CD4-positive, CD25-positive, alpha-beta regulatory T cell (primary cell): Measurements from ENCODE around the gene PXYLP1. TPM values are rescaled to one million over a fixed set of nuclear protein-coding genes. Genes with fewer than 3 reads are reported as not detected.

Experiments
- ATAC-seq, 2 donors: fragments of 150-1000 bp; cut with Tn5 transposase; one replicate each; pipeline ENCODE4 v1.10.0; 2021; ENCODE audit warnings: low read depth in 2 of 2, moderate number of reproducible peaks in 2 of 2, moderate library complexity in 1 of 2
- DNase-seq, 3 donors: peaks; one replicate each; pipeline versions ENCODE4 v3.0.0 to v3.0.0-alpha.2; 2012 to 2022; ENCODE audit warnings: mixed read lengths in 1 of 3
- H3K27ac ChIP-seq: one replicate; pipeline ENCODE4 v1.7.0; 2013; ENCODE audit warnings: mild to moderate bottlenecking, low read length; ENCODE audit not compliant: insufficient read depth, poor library complexity, severe bottlenecking
- H3K27me3 ChIP-seq: one replicate; pipeline ENCODE4 v1.7.0; 2013; ENCODE audit warnings: low read length; ENCODE audit not compliant: control insufficient read depth, insufficient read depth
- H3K36me3 ChIP-seq: one replicate; pipeline ENCODE4 v1.7.0; 2013; ENCODE audit warnings: mild to moderate bottlenecking, low read length, moderate library complexity; ENCODE audit not compliant: control insufficient read depth, insufficient read depth
- H3K4me1 ChIP-seq: 2 replicates; pipeline ENCODE4 v1.7.0; 2013; ENCODE audit warnings: mild to moderate bottlenecking, low read length; ENCODE audit not compliant: insufficient read depth, control insufficient read depth, poor library complexity, severe bottlenecking
- H3K4me3 ChIP-seq: one replicate; pipeline ENCODE4 v1.7.0; 2013; ENCODE audit warnings: low read depth, mild to moderate bottlenecking, low read length, moderate library complexity
- H3K9me3 ChIP-seq, 2 experiments: 1 replicate in 1 of 2; 2 replicates in 1 of 2; pipeline ENCODE4 v1.7.0; 2013; ENCODE audit warnings: low read length in 2 of 2, mild to moderate bottlenecking in 1 of 2, moderate library complexity in 1 of 2; ENCODE audit not compliant: control insufficient read depth in 2 of 2
- H3K27ac Mint-ChIP-seq, 3 donors: one replicate each; pipeline ENCODE4 v1.8.0; 2020 to 2022; ENCODE audit warnings: mild to moderate bottlenecking in 3 of 3, mixed read lengths in 3 of 3, moderate library complexity in 2 of 3
- H3K27me3 Mint-ChIP-seq: one replicate; pipeline ENCODE4 v1.8.0; 2022; ENCODE audit warnings: mild to moderate bottlenecking, mixed read lengths
- H3K36me3 Mint-ChIP-seq: one replicate; pipeline ENCODE4 v1.8.0; 2020; ENCODE audit warnings: mixed read lengths
- H3K4me1 Mint-ChIP-seq, 4 donors: one replicate each; pipeline ENCODE4 v1.8.0; 2020 to 2022; ENCODE audit warnings: mixed read lengths in 4 of 4, mild to moderate bottlenecking in 1 of 4
- H3K4me3 Mint-ChIP-seq, 4 donors: one replicate each; pipeline ENCODE4 v1.8.0; 2020 to 2022; ENCODE audit warnings: mild to moderate bottlenecking in 4 of 4, mixed read lengths in 4 of 4, moderate library complexity in 3 of 4
- H3K9me3 Mint-ChIP-seq, 7 donors: one replicate each; pipeline ENCODE4 v1.8.0; 2020 to 2022; ENCODE audit warnings: mixed read lengths in 7 of 7, mild to moderate bottlenecking in 3 of 7, moderate library complexity in 2 of 7
- polyA plus RNA-seq, 4 donors: library from polyadenylated mRNA; unstranded; fragments of 300-500 nt; fragmentation: Illumina TruSeq; gene quantifications; one replicate each; pipeline ENCODE4 v1.2.3, GENCODE V29; 2021
- total RNA-seq: library from RNA; stranded (reverse); gene quantifications from one replicate; pipeline ENCODE4 v1.2.3, GENCODE V29; 2022

The PXYLP1 gene, protein sequence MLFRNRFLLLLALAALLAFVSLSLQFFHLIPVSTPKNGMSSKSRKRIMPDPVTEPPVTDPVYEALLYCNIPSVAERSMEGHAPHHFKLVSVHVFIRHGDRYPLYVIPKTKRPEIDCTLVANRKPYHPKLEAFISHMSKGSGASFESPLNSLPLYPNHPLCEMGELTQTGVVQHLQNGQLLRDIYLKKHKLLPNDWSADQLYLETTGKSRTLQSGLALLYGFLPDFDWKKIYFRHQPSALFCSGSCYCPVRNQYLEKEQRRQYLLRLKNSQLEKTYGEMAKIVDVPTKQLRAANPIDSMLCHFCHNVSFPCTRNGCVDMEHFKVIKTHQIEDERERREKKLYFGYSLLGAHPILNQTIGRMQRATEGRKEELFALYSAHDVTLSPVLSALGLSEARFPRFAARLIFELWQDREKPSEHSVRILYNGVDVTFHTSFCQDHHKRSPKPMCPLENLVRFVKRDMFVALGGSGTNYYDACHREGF
- total RNA-seq (9.8 TPM), polyA plus RNA-seq (10 to 100 TPM in 2 of 4 donors, 1 to 10 TPM in 2; 3.8 to 11.3 (median 7.8) TPM)

GRCh38 chr3:141231101-141231951 lies at the start of gene PXYLP1:
Gene PXYLP1 (plus strand): TSS chr3:141231825. CDS start chr3:141260176, 28,351 bp downstream.
- Mint-ChIP-seq H3K9me3 (no peaks in the 10 kb centered on the region), H3K27ac (peak within 1 kb of the TSS; percentile 94 to 99 (median 97)), H3K27me3 (peaks cover 4% of the 10 kb centered on the region), H3K4me3 (peak within 1 kb of the TSS; percentile 89 to 96 (median 94)), H3K4me1 (peaks cover 0 to 55% (median 28%) of the 10 kb centered on the region in 4 donors), H3K36me3 (peaks cover 12% of the 10 kb centered on the region)
- Histone ChIP-seq H3K9me3 (no peaks in the 10 kb centered on the region), H3K27ac (peak within 1 kb of the TSS; percentile 78), H3K4me3 (peak within 1 kb of the TSS; percentile 72), H3K36me3 (no peaks in the 10 kb centered on the region), H3K27me3 (no peaks in the 10 kb centered on the region), H3K4me1 (peaks cover 30% of the 10 kb centered on the region)
- peak; percentile 96 to 97 for ATAC-seq
- DNase-seq, result peak; percentile 81 to 90 (median 88)

- no peak overlapping the region for H3K4me3 Mint-ChIP-seq
- no peak for ATAC-seq
These were observed 48.0 kb upstream of the PXYLP1 start for GRCh38 chr3:141183606-141184005.

GRCh38 chr3:141184430-141184829 lies 47.2 kb upstream of the PXYLP1 start:
- ATAC-seq, result no peak
- Mint-ChIP-seq H3K36me3 (no peaks in the 10 kb centered on the region), H3K27me3 (peaks cover 34% of the 10 kb centered on the region), H3K27ac (no peak overlapping the region), H3K4me1 (no peaks in the 10 kb centered on the region), H3K9me3 (peaks cover 0 to 13% (median 1%) of the 10 kb centered on the region in 7 donors), H3K4me3 (no peak overlapping the region)
- Histone ChIP-seq H3K27ac (no peak overlapping the region), H3K9me3 (peaks cover 2 to 6% of the 10 kb centered on the region in 2 experiments), H3K4me1 (no peaks in the 10 kb centered on the region), H3K4me3 (no peak overlapping the region), H3K27me3 (peaks cover 10% of the 10 kb centered on the region), H3K36me3 (no peaks in the 10 kb centered on the region)
- DNase-seq, result no peak

More at GRCh38 chr3:141183606-141184005, 48.0 kb upstream of the PXYLP1 start:
- H3K9me3 Mint-ChIP-seq, result peaks cover 0 to 15% (median 2%) of the 10 kb centered on the region in 7 donors
- Histone ChIP-seq H3K36me3 (no peaks in the 10 kb centered on the region), H3K27me3 (peaks cover 10% of the 10 kb centered on the region), H3K4me1 (no peaks in the 10 kb centered on the region), H3K27ac (no peak overlapping the region), H3K9me3 (peaks cover 2 to 6% of the 10 kb centered on the region in 2 experiments), H3K4me3 (no peak overlapping the region)
- no peak overlapping the region for H3K27ac Mint-ChIP-seq
- H3K36me3 Mint-ChIP-seq, result no peaks in the 10 kb centered on the region
- no peaks in the 10 kb centered on the region for H3K4me1 Mint-ChIP-seq
- DNase-seq, result no peak
- H3K27me3 Mint-ChIP-seq, result peaks cover 31% of the 10 kb centered on the region

GRCh38 chr3:141191097-141191749 lies 40.4 kb upstream of the PXYLP1 start:
- DNase-seq (no peak), ATAC-seq (no peak)
- Histone ChIP-seq H3K36me3 (no peaks in the 10 kb centered on the region), H3K4me3 (no peak overlapping the region), H3K4me1 (peaks cover 3% of the 10 kb centered on the region), H3K9me3 (no peaks in the 10 kb centered on the region), H3K27ac (no peak overlapping the region), H3K27me3 (peaks cover 6% of the 10 kb centered on the region)
- H3K36me3 Mint-ChIP-seq, result no peaks in the 10 kb centered on the region
- peaks cover 0 to 10% (median 3%) of the 10 kb centered on the region in 4 donors for H3K4me1 Mint-ChIP-seq
- peaks cover 41% of the 10 kb centered on the region for H3K27me3 Mint-ChIP-seq
- H3K27ac Mint-ChIP-seq, result no peak overlapping the region
- H3K4me3 Mint-ChIP-seq, result no peak overlapping the region
- peaks cover 0 to 3% (median 0%) of the 10 kb centered on the region in 7 donors for H3K9me3 Mint-ChIP-seq

GRCh38 chr3:141192345-141192744 lies 39.3 kb upstream of the PXYLP1 start:
- DNase-seq, result peak; percentile 84 to 93 (median 91)
- H3K9me3 Mint-ChIP-seq, result peaks cover 0 to 3% (median 1%) of the 10 kb centered on the region in 7 donors

GRCh38 chr3:141193066-141193830 lies 38.4 kb upstream of the PXYLP1 start:
- Mint-ChIP-seq H3K4me3 (no peak overlapping the region), H3K36me3 (no peaks in the 10 kb centered on the region), H3K9me3 (peaks cover 0 to 3% (median 1%) of the 10 kb centered on the region in 7 donors), H3K27ac (no peak overlapping the region), H3K27me3 (peaks cover 58% of the 10 kb centered on the region), H3K4me1 (peaks cover 0 to 10% (median 3%) of the 10 kb centered on the region in 4 donors)
- Histone ChIP-seq H3K4me1 (peaks cover 3% of the 10 kb centered on the region), H3K27me3 (peaks cover 12% of the 10 kb centered on the region), H3K27ac (no peak overlapping the region), H3K9me3 (peaks cover 0 to 4% of the 10 kb centered on the region in 2 experiments), H3K36me3 (no peaks in the 10 kb centered on the region), H3K4me3 (no peak overlapping the region)
- ATAC-seq, result no peak
- DNase-seq, result no peak

More at GRCh38 chr3:141192345-141192744, 39.3 kb upstream of the PXYLP1 start:
- Histone ChIP-seq H3K27ac (no peak overlapping the region), H3K4me3 (no peak overlapping the region), H3K27me3 (peaks cover 8% of the 10 kb centered on the region), H3K9me3 (peaks cover 0 to 3% of the 10 kb centered on the region in 2 experiments), H3K4me1 (peaks cover 3% of the 10 kb centered on the region), H3K36me3 (no peaks in the 10 kb centered on the region)
- Mint-ChIP-seq H3K36me3 (no peaks in the 10 kb centered on the region), H3K4me3 (no peak overlapping the region), H3K27me3 (peaks cover 52% of the 10 kb centered on the region), H3K4me1 (peaks cover 0 to 10% (median 3%) of the 10 kb centered on the region in 4 donors), H3K27ac (peak overlapping the region in 2 of 3 donors; percentile 12 to 17)
- peak; percentile 100 for ATAC-seq
